HepG2 (cell line): ENCODE data around the gene UBB. TPM values are rescaled to one million over a fixed set of nuclear protein-coding genes. Genes with fewer than 3 reads are reported as not detected.

Experiments
- HIVEP1 ChIP-seq: sonication (generic); formaldehyde crosslinking; IDR thresholded peaks from 2 replicates; pipeline ENCODE4 v1.4.0; 2020; ENCODE audit warnings: mild to moderate bottlenecking, missing genetic modification reagents
- HOXA3 ChIP-seq: sonication (generic); formaldehyde crosslinking; IDR thresholded peaks from 2 replicates; pipeline ENCODE4 v1.5.0; 2020; ENCODE audit warnings: missing genetic modification reagents
- HOXA5 ChIP-seq: sonication (generic); formaldehyde crosslinking; IDR thresholded peaks from 2 replicates; pipeline ENCODE4 v1.4.0; 2020; ENCODE audit warnings: missing genetic modification reagents
- LCORL ChIP-seq, 2 experiments: fragments of 450-650 bp in 1 of 2; sonication (generic) in 1 of 2; formaldehyde crosslinking in 1 of 2; IDR thresholded peaks; 2 replicates each; pipeline versions ENCODE4 v1.5.0 to v1.6.1; 2017 to 2020; ENCODE audit warnings: antibody characterized with exemption in 1 of 2, missing genetic modification reagents in 1 of 2
- ZFP1 ChIP-seq: IDR thresholded peaks from 2 replicates; pipeline ENCODE4 v1.6.1; 2016
- ZFX ChIP-seq: sonication (generic); formaldehyde crosslinking; IDR thresholded peaks from 2 replicates; pipeline ENCODE4 v1.4.0; 2020; ENCODE audit warnings: mild to moderate bottlenecking, low read depth, missing genetic modification reagents, moderate library complexity
- ZNF33B ChIP-seq: sonication (generic); formaldehyde crosslinking; IDR thresholded peaks from 2 replicates; pipeline ENCODE4 v1.5.1; 2020; ENCODE audit warnings: mild to moderate bottlenecking, missing genetic modification reagents
- ZNF547 ChIP-seq: sonication (generic); formaldehyde crosslinking; IDR thresholded peaks from 2 replicates; pipeline ENCODE4 v1.5.1; 2020; ENCODE audit warnings: mild to moderate bottlenecking, missing genetic modification reagents
- ZNF761 ChIP-seq: sonication (generic); formaldehyde crosslinking; conservative IDR thresholded peaks from 2 replicates; pipeline ENCODE4 v1.4.0; 2020; ENCODE audit warnings: mild to moderate bottlenecking, missing genetic modification reagents
- ZNF772 ChIP-seq: sonication (generic); formaldehyde crosslinking; IDR thresholded peaks from 2 replicates; pipeline ENCODE4 v1.5.0; 2020; ENCODE audit warnings: mild to moderate bottlenecking, missing genetic modification reagents
- polyA plus RNA-seq, 8 experiments: library from polyadenylated mRNA; depleted of rRNA in 3 of 8; stranded (reverse) in 7 of 8; unstranded in 1 of 8; fragments of >200 nt; fragmentation: Illumina TruSeq in 4 of 8; extraction: Trizol in 4 of 8; gene quantifications; 2 replicates each; pipeline versions ENCODE4 v1.2.1 to v1.2.3, GENCODE V29; 2011 to 2016; ENCODE audit warnings: low read depth in 4 of 8, missing spikeins in 1 of 8, mixed read lengths in 1 of 8; ENCODE audit not compliant: insufficient read depth in 1 of 8
- total RNA-seq, 5 experiments: library from RNA; depleted of rRNA; stranded (reverse); fragments of >200 nt; fragmentation: Illumina TruSeq; extraction: Trizol; gene quantifications; 2 replicates each; pipeline ENCODE4 v1.2.3, GENCODE V29; 2016; ENCODE audit warnings: low read depth in 1 of 5
- TF ChIP-seq, protein P1 (sequence below): sonication (generic); formaldehyde crosslinking; IDR thresholded peaks from 2 replicates; pipeline ENCODE4 v1.5.1; 2020; ENCODE audit warnings: missing genetic modification reagents, mild to moderate bottlenecking, borderline replicate concordance
- TF ChIP-seq, protein P2 (sequence below): sonication (generic); formaldehyde crosslinking; IDR thresholded peaks from 2 replicates; pipeline ENCODE4 v1.4.0; 2020; ENCODE audit warnings: mild to moderate bottlenecking, low read depth, missing genetic modification reagents
- TF ChIP-seq, protein P3 (sequence below): sonication (generic); formaldehyde crosslinking; IDR thresholded peaks from 2 replicates; pipeline ENCODE4 v1.4.0; 2020; ENCODE audit warnings: missing genetic modification reagents
- TF ChIP-seq, protein P4 (sequence below): sonication (generic); formaldehyde crosslinking; IDR thresholded peaks from 2 replicates; pipeline ENCODE4 v1.4.0; 2020; ENCODE audit warnings: missing genetic modification reagents, borderline replicate concordance
- TF ChIP-seq, protein P5 (sequence below): sonication (generic); formaldehyde crosslinking; IDR thresholded peaks from 2 replicates; pipeline ENCODE4 v1.5.0; 2020; ENCODE audit warnings: mild to moderate bottlenecking, missing genetic modification reagents, borderline replicate concordance
- TF ChIP-seq, protein P6 (sequence below): sonication (generic); formaldehyde crosslinking; conservative IDR thresholded peaks from 2 replicates; pipeline ENCODE4 v1.4.0; 2020; ENCODE audit warnings: missing genetic modification reagents

UBB gene
- total and polyA plus RNA-seq, 2 of the 13 experiments (the other 11 are each of a cell fraction or from before 2014, with no cell fraction given), result 1,130 to 2,066 TPM

DNA sequence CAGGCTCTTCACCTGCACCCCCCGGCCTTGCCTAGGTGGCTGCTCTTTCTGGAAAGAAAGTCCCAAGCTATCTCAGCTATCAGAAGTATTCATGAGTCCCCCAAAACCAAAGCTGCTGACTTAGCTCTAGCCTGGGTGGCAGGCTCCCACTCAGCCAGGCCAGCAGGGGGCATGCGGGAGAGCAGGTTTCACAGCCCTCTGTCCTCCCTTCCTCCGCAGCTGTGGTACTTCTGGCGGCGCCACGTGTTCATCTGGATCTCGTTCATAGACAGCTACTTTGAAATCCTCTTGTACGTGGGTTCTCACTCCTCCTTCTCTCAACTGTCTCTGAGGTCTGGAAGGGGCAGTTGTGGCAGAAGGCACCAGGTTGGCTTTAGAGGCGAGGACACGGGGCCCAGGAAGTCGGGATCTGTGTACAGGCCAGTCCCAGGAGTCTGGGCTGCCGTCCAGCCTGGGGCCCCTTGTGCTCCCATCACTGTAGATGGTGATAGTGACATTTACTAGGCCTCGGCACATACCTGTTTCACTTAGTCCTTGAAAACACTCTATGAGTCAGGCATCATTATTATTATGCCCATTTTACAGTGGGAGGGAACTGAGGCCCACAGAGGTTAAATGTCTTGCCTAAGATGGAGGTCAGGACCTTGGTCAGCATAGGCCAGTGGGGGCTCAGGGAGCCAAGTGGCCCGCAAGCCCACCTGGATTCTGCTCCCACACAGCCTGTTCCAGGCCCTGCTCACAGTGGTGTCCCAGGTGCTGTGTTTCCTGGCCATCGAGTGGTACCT is 47.4 kb downstream of the UBB start (continued):
- TF ChIP-seq, protein P1, sequence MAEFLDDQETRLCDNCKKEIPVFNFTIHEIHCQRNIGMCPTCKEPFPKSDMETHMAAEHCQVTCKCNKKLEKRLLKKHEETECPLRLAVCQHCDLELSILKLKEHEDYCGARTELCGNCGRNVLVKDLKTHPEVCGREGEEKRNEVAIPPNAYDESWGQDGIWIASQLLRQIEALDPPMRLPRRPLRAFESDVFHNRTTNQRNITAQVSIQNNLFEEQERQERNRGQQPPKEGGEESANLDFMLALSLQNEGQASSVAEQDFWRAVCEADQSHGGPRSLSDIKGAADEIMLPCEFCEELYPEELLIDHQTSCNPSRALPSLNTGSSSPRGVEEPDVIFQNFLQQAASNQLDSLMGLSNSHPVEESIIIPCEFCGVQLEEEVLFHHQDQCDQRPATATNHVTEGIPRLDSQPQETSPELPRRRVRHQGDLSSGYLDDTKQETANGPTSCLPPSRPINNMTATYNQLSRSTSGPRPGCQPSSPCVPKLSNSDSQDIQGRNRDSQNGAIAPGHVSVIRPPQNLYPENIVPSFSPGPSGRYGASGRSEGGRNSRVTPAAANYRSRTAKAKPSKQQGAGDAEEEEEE (CRISPR knock-in tag), result no peak
- TF ChIP-seq ZFX (CRISPR knock-in tag) (peak; percentile 53; the same call in 1 of the 2 replicates), HOXA5 (CRISPR knock-in tag) (no peak), HIVEP1 (CRISPR knock-in tag) (no peak), ZNF33B (CRISPR knock-in tag) (peak; percentile 59; the same call in 1 of the 2 replicates), ZNF772 (0 out of 2 replicates have a peak, but pooled peaks have one; percentile 38), ZNF761 (0 out of 2 replicates have a peak, but pooled peaks have one; percentile 35), ZNF547 (CRISPR knock-in tag) (0 out of 2 replicates have a peak, but pooled peaks have one; percentile 40), LCORL (IDR thresholded peaks at IDR 0.05) (no peak), LCORL (CRISPR knock-in tag; IDR thresholded peaks at IDR 0.05) (peak; percentile 68), ZFP1 (CRISPR knock-in tag) (no peak), HOXA3 (CRISPR knock-in tag) (peak; percentile 56; the same call in 1 of the 2 replicates)
- TF ChIP-seq, protein P2, sequence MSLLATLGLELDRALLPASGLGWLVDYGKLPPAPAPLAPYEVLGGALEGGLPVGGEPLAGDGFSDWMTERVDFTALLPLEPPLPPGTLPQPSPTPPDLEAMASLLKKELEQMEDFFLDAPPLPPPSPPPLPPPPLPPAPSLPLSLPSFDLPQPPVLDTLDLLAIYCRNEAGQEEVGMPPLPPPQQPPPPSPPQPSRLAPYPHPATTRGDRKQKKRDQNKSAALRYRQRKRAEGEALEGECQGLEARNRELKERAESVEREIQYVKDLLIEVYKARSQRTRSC, result 0 out of 2 replicates have a peak, but pooled peaks have one; percentile 56
- TF ChIP-seq, protein P3, sequence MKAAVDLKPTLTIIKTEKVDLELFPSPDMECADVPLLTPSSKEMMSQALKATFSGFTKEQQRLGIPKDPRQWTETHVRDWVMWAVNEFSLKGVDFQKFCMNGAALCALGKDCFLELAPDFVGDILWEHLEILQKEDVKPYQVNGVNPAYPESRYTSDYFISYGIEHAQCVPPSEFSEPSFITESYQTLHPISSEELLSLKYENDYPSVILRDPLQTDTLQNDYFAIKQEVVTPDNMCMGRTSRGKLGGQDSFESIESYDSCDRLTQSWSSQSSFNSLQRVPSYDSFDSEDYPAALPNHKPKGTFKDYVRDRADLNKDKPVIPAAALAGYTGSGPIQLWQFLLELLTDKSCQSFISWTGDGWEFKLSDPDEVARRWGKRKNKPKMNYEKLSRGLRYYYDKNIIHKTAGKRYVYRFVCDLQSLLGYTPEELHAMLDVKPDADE, result no peak
- TF ChIP-seq, protein P4, sequence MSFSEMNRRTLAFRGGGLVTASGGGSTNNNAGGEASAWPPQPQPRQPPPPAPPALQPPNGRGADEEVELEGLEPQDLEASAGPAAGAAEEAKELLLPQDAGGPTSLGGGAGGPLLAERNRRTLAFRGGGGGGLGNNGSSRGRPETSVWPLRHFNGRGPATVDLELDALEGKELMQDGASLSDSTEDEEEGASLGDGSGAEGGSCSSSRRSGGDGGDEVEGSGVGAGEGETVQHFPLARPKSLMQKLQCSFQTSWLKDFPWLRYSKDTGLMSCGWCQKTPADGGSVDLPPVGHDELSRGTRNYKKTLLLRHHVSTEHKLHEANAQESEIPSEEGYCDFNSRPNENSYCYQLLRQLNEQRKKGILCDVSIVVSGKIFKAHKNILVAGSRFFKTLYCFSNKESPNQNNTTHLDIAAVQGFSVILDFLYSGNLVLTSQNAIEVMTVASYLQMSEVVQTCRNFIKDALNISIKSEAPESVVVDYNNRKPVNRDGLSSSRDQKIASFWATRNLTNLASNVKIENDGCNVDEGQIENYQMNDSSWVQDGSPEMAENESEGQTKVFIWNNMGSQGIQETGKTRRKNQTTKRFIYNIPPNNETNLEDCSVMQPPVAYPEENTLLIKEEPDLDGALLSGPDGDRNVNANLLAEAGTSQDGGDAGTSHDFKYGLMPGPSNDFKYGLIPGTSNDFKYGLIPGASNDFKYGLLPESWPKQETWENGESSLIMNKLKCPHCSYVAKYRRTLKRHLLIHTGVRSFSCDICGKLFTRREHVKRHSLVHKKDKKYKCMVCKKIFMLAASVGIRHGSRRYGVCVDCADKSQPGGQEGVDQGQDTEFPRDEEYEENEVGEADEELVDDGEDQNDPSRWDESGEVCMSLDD (CRISPR knock-in tag), result 0 out of 2 replicates have a peak, but pooled peaks have one; percentile 19
- TF ChIP-seq, protein P5, sequence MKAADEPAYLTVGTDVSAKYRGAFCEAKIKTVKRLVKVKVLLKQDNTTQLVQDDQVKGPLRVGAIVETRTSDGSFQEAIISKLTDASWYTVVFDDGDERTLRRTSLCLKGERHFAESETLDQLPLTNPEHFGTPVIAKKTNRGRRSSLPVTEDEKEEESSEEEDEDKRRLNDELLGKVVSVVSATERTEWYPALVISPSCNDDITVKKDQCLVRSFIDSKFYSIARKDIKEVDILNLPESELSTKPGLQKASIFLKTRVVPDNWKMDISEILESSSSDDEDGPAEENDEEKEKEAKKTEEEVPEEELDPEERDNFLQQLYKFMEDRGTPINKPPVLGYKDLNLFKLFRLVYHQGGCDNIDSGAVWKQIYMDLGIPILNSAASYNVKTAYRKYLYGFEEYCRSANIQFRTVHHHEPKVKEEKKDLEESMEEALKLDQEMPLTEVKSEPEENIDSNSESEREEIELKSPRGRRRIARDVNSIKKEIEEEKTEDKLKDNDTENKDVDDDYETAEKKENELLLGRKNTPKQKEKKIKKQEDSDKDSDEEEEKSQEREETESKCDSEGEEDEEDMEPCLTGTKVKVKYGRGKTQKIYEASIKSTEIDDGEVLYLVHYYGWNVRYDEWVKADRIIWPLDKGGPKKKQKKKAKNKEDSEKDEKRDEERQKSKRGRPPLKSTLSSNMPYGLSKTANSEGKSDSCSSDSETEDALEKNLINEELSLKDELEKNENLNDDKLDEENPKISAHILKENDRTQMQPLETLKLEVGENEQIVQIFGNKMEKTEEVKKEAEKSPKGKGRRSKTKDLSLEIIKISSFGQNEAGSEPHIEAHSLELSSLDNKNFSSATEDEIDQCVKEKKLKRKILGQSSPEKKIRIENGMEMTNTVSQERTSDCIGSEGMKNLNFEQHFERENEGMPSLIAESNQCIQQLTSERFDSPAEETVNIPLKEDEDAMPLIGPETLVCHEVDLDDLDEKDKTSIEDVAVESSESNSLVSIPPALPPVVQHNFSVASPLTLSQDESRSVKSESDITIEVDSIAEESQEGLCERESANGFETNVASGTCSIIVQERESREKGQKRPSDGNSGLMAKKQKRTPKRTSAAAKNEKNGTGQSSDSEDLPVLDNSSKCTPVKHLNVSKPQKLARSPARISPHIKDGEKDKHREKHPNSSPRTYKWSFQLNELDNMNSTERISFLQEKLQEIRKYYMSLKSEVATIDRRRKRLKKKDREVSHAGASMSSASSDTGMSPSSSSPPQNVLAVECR (CRISPR knock-in tag), result peak; percentile 41; the same call in 1 of the 2 replicates
- TF ChIP-seq, protein P6, sequence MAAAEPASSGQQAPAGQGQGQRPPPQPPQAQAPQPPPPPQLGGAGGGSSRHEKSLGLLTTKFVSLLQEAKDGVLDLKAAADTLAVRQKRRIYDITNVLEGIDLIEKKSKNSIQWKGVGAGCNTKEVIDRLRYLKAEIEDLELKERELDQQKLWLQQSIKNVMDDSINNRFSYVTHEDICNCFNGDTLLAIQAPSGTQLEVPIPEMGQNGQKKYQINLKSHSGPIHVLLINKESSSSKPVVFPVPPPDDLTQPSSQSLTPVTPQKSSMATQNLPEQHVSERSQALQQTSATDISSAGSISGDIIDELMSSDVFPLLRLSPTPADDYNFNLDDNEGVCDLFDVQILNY (CRISPR knock-in tag), result no peak
